CD14-positive monocyte (primary cell): Measurements from ENCODE around the gene MARCHF3. TPM values are rescaled to one million over a fixed set of nuclear protein-coding genes. Genes with fewer than 3 reads are reported as not detected.

Experiments used
- DNase-seq, 3 donors: peaks; one replicate each; pipeline ENCODE4 v3.0.0-alpha.2; 2011 to 2022
- H2AFZ ChIP-seq: 2 replicates; pipeline ENCODE4 v1.6.0; 2012; ENCODE audit warnings: mild to moderate bottlenecking, low read depth, low read length, inconsistent platforms; ENCODE audit not compliant: insufficient read depth, poor library complexity, severe bottlenecking
- H3K27ac ChIP-seq, 2 donors: 1 replicate in 1 of 2; 2 replicates in 1 of 2; pipeline ENCODE4 v1.5.1; 2012 to 2013; ENCODE audit warnings: low read length in 2 of 2, control low read depth in 1 of 2, inconsistent platforms in 1 of 2, low read depth in 1 of 2, mild to moderate bottlenecking in 1 of 2
- H3K27me3 ChIP-seq, 2 donors: one replicate each; pipeline versions ENCODE4 v1.6.0 to v1.6.1; 2011 to 2013; ENCODE audit warnings: low read length in 2 of 2; ENCODE audit not compliant: control insufficient read depth in 2 of 2, insufficient read depth in 2 of 2
- H3K36me3 ChIP-seq, 2 donors: replicated peaks in 1 of 2; 1 replicate in 1 of 2; 2 replicates in 1 of 2; pipeline versions ENCODE4 v1.5.1 to v1.6.1; 2012 to 2013; ENCODE audit warnings: low read length in 2 of 2, control low read depth in 1 of 2, inconsistent platforms in 1 of 2, mild to moderate bottlenecking in 1 of 2; ENCODE audit not compliant: insufficient read depth in 2 of 2, control insufficient read depth in 1 of 2
- H3K4me1 ChIP-seq, 2 donors: 1 replicate in 1 of 2; 2 replicates in 1 of 2; pipeline versions ENCODE4 v1.5.1 to v1.6.1; 2012 to 2013; ENCODE audit warnings: low read length in 2 of 2, control low read depth in 1 of 2, inconsistent platforms in 1 of 2, mild to moderate bottlenecking in 1 of 2, moderate library complexity in 1 of 2; ENCODE audit not compliant: insufficient read depth in 2 of 2, control insufficient read depth in 1 of 2
- H3K4me2 ChIP-seq: replicated peaks from 2 replicates; pipeline ENCODE3; 2012; ENCODE audit warnings: low read length, moderate library complexity, mild to moderate bottlenecking; ENCODE audit not compliant: poor library complexity, severe bottlenecking; ENCODE audit errors: extremely low read depth
- H3K4me3 ChIP-seq, 3 experiments: fragments of 200-600 bp in 1 of 3; sonication (generic) in 1 of 3; replicated peaks in 1 of 3; 1 replicate in 2 of 3; 2 replicates in 1 of 3; pipeline ENCODE4 v1.5.1; 2011 to 2013; ENCODE audit warnings: low read length in 3 of 3, mild to moderate bottlenecking in 3 of 3, control low read depth in 2 of 3, low read depth in 2 of 3, inconsistent platforms in 1 of 3, moderate library complexity in 1 of 3
- H3K79me2 ChIP-seq: 2 replicates; pipeline ENCODE4 v1.6.0; 2012; ENCODE audit warnings: mild to moderate bottlenecking, control low read depth, inconsistent platforms, low read length, moderate library complexity; ENCODE audit not compliant: insufficient read depth
- H3K9ac ChIP-seq: 2 replicates; pipeline ENCODE4 v1.6.0; 2017; ENCODE audit warnings: low read length, mild to moderate bottlenecking; ENCODE audit not compliant: insufficient read depth, poor library complexity, severe bottlenecking
- H3K9me3 ChIP-seq, 2 donors: replicated peaks in 1 of 2; 1 replicate in 1 of 2; 2 replicates in 1 of 2; pipeline versions ENCODE4 v1.5.1 to v1.6.1; 2012 to 2013; ENCODE audit warnings: low read length in 2 of 2, control low read depth in 1 of 2; ENCODE audit not compliant: control insufficient read depth in 1 of 2, insufficient read depth in 1 of 2
- H4K20me1 ChIP-seq: 2 replicates; pipeline ENCODE4 v1.6.0; 2012; ENCODE audit warnings: mild to moderate bottlenecking, low read length, control low read depth, moderate library complexity; ENCODE audit not compliant: insufficient read depth
- H3K27ac Mint-ChIP-seq, 7 donors: one replicate each; pipeline ENCODE4 v1.8.0; 2020; ENCODE audit warnings: mild to moderate bottlenecking in 7 of 7, mixed read lengths in 7 of 7, moderate library complexity in 6 of 7, inconsistent platforms in 2 of 7
- H3K27me3 Mint-ChIP-seq, 3 donors: one replicate each; pipeline ENCODE4 v1.8.0; 2021 to 2022; ENCODE audit warnings: low read depth in 3 of 3, mild to moderate bottlenecking in 3 of 3, mixed read lengths in 3 of 3, moderate library complexity in 3 of 3, inconsistent platforms in 1 of 3
- H3K36me3 Mint-ChIP-seq, 2 donors: one replicate each; pipeline ENCODE4 v1.8.0; 2020; ENCODE audit warnings: mixed read lengths in 2 of 2, inconsistent platforms in 1 of 2, mild to moderate bottlenecking in 1 of 2
- H3K4me1 Mint-ChIP-seq: one replicate; pipeline ENCODE4 v1.8.0; 2020; ENCODE audit warnings: mild to moderate bottlenecking, mixed read lengths
- H3K4me3 Mint-ChIP-seq, 2 donors: one replicate each; pipeline ENCODE4 v1.8.0; 2020; ENCODE audit warnings: mild to moderate bottlenecking in 2 of 2, mixed read lengths in 2 of 2, moderate library complexity in 1 of 2
- H3K9me3 Mint-ChIP-seq, 7 donors: one replicate each; pipeline ENCODE4 v1.8.0; 2020 to 2022; ENCODE audit warnings: mixed read lengths in 7 of 7, mild to moderate bottlenecking in 6 of 7, moderate library complexity in 6 of 7, inconsistent platforms in 2 of 7
- CTCF ChIP-seq: fragments of 200-600 bp; IDR thresholded peaks from one replicate; pipeline ENCODE4 v1.8.0; 2022; ENCODE audit warnings: antibody characterized with exemption, mild to moderate bottlenecking
- WGBS: methylation state at CpG from one replicate; pipeline ENCODE4 v1.1.5; 2013; ENCODE audit warnings: missing lambda C conversion rate; ENCODE audit not compliant: insufficient coverage; 5-methylcytosine and 5-hydroxymethylcytosine counted together
- intact Hi-C, 2 donors: fragments of 100-400 bp; cut with micrococcal nuclease; formaldehyde crosslinking; loops; one replicate each; pipeline versions ENCODE4 v1.15.0 to v1.15.1; 2023
- polyA plus RNA-seq, 3 donors: library from polyadenylated mRNA; depleted of rRNA in 1 of 3; unstranded in 2 of 3; stranded (reverse) in 1 of 3; fragments of 300-500 nt in 2 of 3; fragments of >200 nt in 1 of 3; fragmentation: Illumina TruSeq in 2 of 3; gene quantifications; 1 replicate in 2 of 3; 2 replicates in 1 of 3; pipeline ENCODE4 v1.2.3, GENCODE V29; 2012 to 2021

The MARCHF3 gene
- polyA plus RNA-seq, 3 donors, result 0.88 to 1.6 (median 0.96) TPM

GRCh38 chr5:126924331-126925033, 105.9 kb downstream of the MARCHF3 start:
- Histone ChIP-seq H4K20me1 (no peaks in the 10 kb centered on the region), H3K4me1 (no peaks in the 10 kb centered on the region), H3K9ac (no peak overlapping the region), H3K27me3 (no peaks in the 10 kb centered on the region), H3K9me3 (no peaks in the 10 kb centered on the region), H2AFZ (no peak overlapping the region), H3K79me2 (no peaks in the 10 kb centered on the region), H3K36me3 (no peaks in the 10 kb centered on the region), H3K27ac (no peak overlapping the region), H3K4me2 (no peak overlapping the region), H3K4me3 (no peak overlapping the region)
- WGBS, result 99% methylated on average over 7 of the region's 9 CpGs
- H3K9me3 Mint-ChIP-seq, result no peaks in the 10 kb centered on the region
- H3K27me3 Mint-ChIP-seq, result peaks cover 1 to 3% (median 1%) of the 10 kb centered on the region in 3 donors
- DNase-seq, result no peak
- no peak overlapping the region for H3K4me3 Mint-ChIP-seq
- no peaks in the 10 kb centered on the region for H3K36me3 Mint-ChIP-seq
- H3K27ac Mint-ChIP-seq, result no peak overlapping the region
- no peak for TF ChIP-seq CTCF
- no peaks in the 10 kb centered on the region for H3K4me1 Mint-ChIP-seq
- intact Hi-C loops, result no loop called here

- Histone ChIP-seq H3K27ac (no peak overlapping the region), H3K27me3 (no peaks in the 10 kb centered on the region), H3K9ac (no peak overlapping the region), H3K79me2 (no peaks in the 10 kb centered on the region), H3K36me3 (no peaks in the 10 kb centered on the region), H3K9me3 (no peaks in the 10 kb centered on the region), H3K4me3 (no peak overlapping the region), H2AFZ (no peak overlapping the region), H3K4me2 (no peak overlapping the region), H4K20me1 (no peaks in the 10 kb centered on the region), H3K4me1 (no peaks in the 10 kb centered on the region)
- Mint-ChIP-seq H3K9me3 (peaks cover 0 to 1% (median 0%) of the 10 kb centered on the region in 7 donors), H3K27ac (peak overlapping the region in 1 of 7 donors; percentile 23), H3K36me3 (peaks cover 3 to 11% of the 10 kb centered on the region in 2 donors), H3K4me3 (no peak overlapping the region), H3K4me1 (no peaks in the 10 kb centered on the region), H3K27me3 (peaks cover 1 to 3% (median 1%) of the 10 kb centered on the region in 3 donors)
- 73% methylated on average over 8 of the region's 9 CpGs for WGBS
- no peak for TF ChIP-seq CTCF
- DNase-seq, result no peak
- intact Hi-C loops, result no loop called here
Observed at GRCh38 chr5:126921241-126922091, 108.9 kb downstream of the MARCHF3 start.
